GM21529 (cell line): ENCODE data around the gene EPHB2.

Source experiments
- ATAC-seq: cut with Tn5 transposase; IDR thresholded peaks from one replicate; pipeline ENCODE4 v1.9.1; 2021; ENCODE audit not compliant: unreplicated experiment

EPHB2 gene

DNA sequence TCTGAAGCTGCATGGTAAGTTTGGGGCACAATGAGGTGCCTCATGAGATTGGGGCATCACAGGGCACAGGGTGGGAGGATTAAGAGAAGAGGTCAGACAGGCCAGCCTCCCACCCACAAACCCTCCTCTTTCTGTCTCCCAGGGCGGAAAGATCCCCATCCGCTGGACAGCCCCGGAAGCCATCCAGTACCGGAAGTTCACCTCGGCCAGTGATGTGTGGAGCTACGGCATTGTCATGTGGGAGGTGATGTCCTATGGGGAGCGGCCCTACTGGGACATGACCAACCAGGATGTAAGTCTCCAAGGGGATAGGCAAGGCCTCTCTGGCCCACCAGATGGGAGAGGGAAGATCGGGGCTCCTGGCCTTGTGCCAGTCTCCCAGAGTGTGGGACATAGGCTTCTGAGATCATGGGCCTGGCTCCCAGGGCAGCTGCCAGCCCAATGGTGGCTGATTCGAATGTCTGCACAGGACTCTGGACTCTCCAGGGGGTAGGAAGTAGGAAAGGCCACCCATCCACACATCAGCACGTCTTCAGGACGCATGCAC lies 198.3 kb downstream of the EPHB2 start:
- no peak for ATAC-seq

DNA sequence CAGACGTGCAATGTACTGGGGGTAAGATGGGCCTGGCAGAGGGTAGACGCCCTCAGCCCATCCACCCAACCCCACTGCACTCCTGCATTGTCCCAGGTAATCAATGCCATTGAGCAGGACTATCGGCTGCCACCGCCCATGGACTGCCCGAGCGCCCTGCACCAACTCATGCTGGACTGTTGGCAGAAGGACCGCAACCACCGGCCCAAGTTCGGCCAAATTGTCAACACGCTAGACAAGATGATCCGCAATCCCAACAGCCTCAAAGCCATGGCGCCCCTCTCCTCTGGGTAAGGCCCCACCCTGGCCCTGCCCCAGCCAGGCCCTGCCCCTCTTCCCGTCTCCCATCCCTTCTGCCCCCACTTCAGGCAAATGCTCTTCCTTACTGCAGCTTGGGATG lies 199.6 kb downstream of the EPHB2 start:
- ATAC-seq, result no peak

DNA sequence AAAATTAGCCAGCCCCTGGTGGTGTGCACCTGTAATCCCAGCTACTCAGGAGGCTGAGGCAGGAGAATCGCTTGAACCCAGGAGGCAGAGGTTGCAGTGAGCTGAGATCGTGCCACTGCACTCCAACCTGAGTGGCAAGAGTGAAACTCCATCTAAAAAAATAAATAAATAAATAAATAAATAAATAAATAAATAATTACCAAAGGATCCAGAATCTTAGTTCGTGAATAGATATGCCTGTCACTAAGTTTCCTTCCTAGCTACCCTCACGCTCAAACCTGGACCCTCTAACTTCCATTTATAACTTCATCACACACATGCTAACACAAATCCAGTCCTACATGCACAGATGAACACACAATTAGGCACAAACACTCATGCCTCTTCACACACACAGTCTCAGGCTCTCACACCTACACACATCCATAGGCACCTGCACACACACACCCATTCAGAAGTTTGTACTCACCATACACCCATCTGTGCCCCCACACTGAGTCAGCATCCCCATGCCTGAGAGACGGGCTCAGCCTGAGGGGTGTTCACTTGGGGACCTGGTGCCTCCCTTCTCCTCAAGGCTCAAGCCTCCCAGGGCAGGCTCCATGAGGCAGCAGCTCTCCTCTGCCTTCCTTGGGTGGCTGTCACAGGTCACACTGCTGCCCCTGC lies 200.5 kb downstream of the EPHB2 start:
- no peak for ATAC-seq

DNA sequence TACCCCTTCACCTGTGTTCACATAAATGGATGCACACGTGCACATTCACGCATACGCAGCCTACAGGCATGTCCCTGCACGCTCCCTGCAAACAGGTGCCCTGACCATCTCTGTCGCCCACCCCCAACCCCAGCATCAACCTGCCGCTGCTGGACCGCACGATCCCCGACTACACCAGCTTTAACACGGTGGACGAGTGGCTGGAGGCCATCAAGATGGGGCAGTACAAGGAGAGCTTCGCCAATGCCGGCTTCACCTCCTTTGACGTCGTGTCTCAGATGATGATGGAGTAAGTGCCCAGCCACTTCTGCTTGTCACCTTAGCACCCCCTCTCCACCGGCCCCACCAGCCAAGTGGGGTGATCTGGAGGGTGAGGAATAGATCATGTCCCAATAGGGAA lies 201.7 kb downstream of the EPHB2 start:
- no peak for ATAC-seq

DNA sequence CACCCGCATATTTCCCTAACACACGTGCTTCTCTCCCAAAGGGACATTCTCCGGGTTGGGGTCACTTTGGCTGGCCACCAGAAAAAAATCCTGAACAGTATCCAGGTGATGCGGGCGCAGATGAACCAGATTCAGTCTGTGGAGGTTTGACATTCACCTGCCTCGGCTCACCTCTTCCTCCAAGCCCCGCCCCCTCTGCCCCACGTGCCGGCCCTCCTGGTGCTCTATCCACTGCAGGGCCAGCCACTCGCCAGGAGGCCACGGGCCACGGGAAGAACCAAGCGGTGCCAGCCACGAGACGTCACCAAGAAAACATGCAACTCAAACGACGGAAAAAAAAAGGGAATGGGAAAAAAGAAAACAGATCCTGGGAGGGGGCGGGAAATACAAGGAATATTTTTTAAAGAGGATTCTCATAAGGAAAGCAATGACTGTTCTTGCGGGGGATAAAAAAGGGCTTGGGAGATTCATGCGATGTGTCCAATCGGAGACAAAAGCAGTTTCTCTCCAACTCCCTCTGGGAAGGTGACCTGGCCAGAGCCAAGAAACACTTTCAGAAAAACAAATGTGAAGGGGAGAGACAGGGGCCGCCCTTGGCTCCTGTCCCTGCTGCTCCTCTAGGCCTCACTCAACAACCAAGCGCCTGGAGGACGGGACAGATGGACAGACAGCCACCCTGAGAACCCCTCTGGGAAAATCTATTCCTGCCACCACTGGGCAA lies 202.9 kb downstream of the EPHB2 start:
- ATAC-seq, result no peak

DNA sequence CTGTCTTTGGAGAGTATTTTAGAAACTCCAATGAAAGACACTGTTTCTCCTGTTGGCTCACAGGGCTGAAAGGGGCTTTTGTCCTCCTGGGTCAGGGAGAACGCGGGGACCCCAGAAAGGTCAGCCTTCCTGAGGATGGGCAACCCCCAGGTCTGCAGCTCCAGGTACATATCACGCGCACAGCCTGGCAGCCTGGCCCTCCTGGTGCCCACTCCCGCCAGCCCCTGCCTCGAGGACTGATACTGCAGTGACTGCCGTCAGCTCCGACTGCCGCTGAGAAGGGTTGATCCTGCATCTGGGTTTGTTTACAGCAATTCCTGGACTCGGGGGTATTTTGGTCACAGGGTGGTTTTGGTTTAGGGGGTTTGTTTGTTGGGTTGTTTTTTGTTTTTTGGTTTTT lies 203.5 kb downstream of the EPHB2 start:
- ATAC-seq, result no peak

DNA sequence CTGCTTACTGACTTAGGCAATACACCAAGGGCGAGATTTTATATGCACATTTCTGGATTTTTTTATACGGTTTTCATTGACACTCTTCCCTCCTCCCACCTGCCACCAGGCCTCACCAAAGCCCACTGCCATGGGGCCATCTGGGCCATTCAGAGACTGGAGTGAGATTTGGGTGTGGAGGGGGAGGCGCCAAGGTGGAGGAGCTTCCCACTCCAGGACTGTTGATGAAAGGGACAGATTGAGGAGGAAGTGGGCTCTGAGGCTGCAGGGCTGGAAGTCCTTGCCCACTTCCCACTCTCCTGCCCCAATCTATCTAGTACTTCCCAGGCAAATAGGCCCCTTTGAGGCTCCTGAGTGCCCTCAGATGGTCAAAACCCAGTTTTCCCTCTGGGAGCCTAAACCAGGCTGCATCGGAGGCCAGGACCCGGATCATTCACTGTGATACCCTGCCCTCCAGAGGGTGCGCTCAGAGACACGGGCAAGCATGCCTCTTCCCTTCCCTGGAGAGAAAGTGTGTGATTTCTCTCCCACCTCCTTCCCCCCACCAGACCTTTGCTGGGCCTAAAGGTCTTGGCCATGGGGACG lies 204.1 kb downstream of the EPHB2 start:
- ATAC-seq, result no peak

DNA sequence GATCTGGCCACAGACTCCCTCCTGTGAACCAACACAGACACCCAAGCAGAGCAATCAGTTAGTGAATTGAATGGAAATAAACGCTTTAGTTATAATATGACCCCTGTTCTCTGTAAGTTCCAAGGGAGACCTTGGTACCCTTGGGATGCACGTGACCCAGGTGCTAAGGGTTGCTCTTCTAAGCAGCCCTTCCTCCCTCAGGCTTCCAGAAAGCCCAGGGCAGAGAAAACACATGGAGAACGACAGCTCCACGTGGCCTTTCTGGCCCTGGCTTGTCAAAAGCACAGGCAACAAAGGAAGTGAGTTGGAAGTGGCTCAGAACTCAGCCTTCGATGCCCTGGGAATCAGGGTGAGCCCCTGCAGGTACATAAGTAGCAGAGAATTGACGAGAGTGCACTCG lies 204.6 kb downstream of the EPHB2 start:
- no peak for ATAC-seq

DNA sequence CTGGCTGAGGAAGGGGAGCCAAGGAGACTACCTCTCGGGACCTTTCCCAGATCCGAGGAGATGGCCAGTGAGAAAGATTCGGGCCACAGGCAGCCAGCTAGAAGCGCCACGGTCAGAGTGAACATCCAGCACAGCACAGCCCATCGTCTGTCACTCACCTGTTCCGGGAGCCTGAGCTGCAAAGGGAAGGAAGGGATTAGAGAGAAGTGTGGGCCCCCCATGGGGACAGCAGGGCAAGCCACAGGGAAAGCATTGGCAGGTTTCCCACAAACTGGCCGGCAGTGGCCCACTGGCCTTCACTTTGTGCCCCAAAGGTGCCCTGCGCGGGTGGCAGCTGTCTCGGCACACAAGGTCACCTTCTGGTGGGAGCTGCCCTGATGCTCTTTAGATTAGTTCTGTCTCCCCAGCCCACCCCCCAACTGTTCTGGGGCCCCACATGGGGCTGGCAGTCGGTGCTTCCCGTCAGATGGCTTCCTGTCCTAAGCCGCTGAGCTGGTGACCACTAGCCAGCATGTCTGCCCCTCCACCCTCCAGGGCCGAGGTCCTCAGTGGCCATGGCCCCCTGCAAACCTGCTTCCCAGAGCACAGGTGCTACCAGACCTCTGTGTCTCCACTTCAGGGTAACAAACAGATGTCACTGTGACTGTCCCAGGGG lies 205.3 kb downstream of the EPHB2 start:
- ATAC-seq, result no peak

DNA sequence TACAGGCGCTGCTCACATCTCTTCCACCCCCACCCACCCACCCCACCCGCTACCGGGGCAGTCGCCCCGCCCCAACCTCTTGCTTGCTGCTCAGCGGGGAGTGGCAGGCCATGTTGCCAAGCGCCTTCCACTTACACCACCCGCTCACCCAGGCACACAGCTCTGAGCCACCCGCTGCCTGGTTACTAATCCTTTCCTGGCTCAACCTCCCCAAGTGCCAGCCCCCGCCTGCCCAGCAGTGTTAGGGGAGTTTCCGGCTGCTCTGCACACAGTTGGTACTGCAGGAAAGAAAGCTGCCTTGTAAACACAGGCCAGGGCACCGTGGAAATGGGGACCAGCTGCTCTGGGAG lies 205.8 kb downstream of the EPHB2 start:
- no peak for ATAC-seq

DNA sequence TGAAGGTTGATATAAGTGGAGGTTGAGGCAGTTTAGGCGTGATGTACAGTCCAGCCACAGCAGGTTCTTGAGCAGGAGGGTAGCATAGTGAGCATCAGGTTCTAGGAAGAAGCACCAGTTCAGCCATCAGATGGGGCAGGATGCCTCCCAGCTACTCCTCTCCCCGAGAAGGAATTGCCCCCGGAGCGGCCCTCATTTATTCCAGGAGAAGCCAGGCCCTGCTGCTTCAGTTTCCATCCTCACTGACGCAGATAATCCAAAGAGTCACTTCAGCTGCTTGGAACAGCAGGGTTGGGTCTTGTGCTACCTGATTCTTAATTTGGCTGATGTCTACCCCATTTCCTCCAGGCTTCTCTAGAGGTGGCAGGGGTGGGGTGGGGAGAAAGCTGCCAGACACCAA lies 207.3 kb downstream of the EPHB2 start:
- ATAC-seq, result no peak

DNA sequence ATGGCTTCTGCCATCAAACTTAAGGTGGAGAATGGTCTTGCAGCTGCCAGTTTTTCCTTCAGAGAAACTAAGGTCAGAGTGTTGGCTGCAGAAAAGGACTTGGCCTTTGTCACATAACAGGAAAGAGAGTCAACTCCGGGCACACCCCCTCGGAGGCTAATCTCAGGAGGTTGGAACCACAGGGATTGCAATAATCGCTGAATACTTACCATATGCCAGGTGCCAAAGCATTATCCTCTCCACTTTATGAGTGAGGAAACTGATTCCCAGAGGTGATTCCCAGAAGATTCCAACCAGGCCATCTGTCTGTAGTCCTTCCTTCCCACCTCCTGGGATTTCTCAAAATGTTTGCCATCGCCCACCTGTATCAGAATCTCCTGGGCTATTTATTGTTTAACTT lies 208.0 kb downstream of the EPHB2 start:
- no peak for ATAC-seq

DNA sequence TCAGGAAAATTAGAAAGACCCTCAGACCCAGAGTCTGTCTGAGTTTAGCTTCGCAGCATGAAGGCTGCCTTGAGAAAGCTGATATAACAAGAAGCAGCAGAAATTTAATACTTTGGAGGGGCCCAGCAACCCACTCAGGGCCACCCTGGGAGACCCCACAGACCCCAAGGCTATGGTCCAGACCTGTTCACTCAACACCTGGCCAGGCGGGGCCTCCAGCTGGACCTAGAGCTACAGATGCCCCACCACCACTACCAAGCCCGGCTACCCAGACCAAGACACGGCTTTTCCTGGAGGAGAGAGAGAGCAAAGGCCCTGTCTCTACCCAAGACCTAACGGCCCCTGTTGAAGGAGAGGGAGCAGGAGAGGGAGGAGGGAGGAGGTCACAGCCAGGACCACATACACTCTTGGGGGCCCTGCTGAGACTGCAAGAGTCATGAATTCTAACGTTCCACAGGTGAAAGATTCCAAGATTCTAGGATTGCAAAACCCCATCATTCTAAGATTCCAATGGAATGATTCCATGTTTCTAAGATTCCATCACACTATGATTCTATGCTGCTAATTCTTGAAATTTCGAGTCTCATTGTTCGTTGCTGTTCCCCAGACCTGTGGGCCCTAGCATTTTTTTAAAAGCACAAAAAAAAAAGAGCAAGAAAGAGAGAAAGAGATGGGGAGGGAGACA lies 208.8 kb downstream of the EPHB2 start:
- ATAC-seq, result no peak

DNA sequence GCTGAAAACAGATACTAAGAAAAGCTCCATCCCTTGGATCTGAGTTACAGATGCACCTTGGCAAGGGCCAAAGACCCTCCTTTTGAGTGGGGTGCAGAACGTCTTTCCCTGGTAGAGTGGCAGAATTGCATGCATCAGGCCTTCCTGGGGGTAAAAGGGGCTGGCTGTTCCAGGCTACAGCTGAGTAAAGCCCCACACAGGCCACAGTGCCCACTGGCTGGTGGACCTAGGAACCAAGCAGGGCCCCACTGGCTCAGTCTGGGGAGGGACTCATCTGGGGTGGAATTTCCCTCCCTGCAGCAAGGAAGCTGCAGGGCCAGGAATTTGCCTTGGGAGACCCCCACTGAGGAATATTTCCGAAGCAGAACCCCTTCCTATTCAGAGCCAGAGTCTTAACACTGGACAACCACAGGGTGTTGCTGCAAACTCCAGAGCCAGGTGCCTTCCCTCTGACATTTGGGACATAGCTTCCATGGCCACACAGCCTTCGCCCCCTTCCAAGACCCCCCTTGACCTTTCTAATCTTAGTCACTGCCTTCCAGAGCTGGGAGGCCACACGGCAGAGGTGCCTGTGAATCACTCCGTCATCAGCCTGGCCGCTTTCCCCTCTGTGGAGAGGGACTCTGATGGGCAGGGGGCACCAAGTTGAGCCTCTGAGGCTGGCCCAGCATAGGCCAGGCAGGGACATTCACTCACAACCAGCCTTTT lies 209.5 kb downstream of the EPHB2 start:
- ATAC-seq, result no peak

DNA sequence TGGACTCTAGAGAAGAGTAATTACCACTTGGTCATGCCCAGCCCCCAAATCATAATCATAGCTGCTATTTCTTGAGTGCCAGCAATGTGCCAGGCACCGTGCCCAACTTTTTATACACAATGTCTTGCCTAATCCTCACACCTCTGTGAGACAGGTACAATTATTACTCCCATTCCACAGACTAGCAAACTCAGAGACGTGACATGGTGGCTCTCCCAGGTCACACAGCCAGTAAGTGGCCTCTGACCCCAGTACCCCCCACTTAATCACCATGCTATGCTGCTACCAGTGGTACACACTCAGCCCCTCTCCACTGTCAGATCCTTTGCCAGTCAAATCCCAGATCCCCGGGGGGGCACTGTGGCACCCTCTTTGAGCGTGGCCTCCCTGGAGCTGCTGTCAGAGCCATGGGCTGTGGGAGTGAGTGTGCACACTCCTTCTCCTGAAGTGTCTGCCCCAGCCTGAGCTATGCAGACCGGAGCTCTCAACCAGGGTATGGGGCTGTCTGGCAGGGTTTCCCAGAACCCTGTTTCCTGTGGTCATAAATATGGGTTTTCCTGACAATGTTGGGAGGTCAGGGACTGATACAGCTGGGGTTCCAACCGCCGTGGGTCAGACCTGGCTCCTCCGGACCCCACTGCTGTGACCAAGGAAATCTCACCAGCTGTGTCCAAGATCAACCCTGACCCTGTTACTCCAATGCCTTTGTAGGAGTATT lies 210.3 kb downstream of the EPHB2 start:
- ATAC-seq, result no peak

DNA sequence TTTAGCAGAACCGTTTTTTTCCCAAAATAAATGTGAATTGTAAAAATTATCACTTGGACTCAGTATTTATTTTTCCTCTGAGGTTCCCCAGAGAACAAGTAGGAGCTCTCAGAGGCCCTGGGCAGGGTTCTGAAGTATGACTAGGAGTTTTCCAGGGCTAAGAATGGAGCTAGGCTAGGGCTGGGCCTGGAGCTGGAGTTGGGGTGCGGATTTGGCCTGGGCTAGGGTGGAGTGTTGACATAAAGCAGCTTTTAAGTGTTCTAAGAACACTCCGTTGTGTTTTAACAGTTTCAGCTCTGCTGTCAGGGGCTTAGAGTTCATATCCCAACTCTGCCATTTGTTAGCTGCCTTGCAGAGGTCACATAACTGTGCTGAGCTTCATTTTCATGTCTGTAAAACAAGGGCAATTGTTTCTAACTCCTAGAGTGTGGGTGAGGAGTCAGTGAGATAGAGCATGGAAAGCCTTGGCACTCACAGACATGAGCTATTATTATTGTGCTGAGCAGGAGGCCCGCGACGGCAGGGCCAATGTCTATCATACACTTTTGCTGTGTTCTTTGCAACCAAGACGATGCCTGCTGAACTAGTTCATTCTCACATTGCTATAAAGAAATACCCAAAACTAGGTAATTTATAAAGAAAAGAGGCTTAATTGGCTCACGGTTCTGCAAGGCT lies 210.9 kb downstream of the EPHB2 start:
- ATAC-seq, result no peak

DNA sequence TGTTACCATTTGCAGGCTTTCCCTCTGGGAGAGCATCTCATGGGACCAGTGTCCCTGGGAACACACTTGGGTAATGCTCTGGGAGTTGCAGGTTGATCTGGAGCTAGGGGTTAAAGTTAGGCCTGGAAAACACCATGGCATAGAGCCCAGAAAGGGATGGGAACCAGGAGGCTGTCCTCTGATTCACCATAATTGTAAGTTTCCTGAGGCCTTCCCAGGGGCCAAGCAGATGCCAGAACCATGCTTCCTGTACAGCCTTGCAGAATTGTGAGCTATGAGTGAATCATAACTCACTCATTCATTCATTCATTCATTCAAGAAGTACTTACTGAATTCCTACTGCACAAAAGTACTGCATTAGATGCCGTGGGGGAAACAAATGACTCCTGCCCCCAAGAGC lies 212.0 kb downstream of the EPHB2 start:
- ATAC-seq, result no peak

DNA sequence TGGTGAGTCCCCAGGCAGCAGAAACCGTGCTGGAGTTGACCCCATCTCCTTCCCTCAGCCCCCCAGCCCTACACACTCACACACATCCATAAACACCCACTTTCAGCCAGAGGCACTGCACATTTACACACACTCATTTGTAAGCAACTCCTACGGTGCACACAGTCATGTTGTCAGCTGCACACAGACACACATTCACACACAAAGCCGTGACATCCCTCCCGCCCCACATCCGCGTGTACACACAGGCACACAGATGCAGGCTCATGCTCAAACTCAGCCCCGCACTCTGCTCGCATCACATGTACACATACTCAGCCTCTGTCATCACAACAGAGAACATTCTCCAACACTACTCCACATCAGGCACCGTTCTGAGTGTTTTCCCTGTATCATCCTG lies 214.5 kb downstream of the EPHB2 start:
- ATAC-seq, result no peak

DNA sequence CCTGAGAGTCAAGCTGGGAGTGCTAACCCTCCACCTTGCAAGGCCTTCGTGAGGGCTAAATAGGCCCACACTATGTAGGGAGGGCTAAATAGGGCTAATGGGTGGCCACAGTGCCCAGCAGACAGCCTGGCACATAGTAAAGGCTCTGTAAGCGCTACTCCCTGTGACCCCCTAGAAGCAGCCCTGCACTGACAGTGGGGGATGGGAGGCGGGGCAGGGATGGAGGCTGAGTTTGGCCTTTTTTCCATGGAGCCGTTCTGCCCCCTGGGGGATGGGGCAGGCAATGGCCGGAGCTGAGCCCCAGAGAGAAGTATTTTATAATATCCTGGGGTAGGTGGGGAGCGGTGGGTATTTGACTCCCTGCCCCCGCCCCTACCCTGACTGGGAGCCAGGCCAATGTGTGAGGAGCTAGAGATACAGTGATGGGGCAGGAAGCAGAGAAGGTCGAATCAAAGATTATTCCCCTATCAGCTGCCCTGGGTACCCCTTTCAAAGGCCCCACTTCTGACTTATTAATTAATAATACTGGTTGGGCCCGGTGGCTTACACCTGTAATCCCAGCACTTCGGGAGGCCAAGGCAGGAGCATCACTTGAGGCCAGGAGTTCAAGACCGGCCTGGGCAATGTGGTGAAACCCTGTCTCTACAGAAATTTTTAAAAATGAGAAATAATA lies 219.7 kb downstream of the EPHB2 start:
- no peak for ATAC-seq
